Lung (tissue), 12 donors: ENCODE measurements around the gene HSBP1L1. TPM values are rescaled to one million over a fixed set of nuclear protein-coding genes. Genes with fewer than 3 reads are reported as not detected.

Experiments
- ATAC-seq: fragments of 200-7000 bp; cut with Tn5 transposase; one replicate; pipeline ENCODE4 v1.9.1; 2020; ENCODE audit warnings: moderate number of reproducible peaks; ENCODE audit not compliant: insufficient read depth, low FRiP score
- DNase-seq, 3 donors: peaks; one replicate each; pipeline ENCODE4 v3.0.0-alpha.2; 2013 to 2017
- H3K27ac ChIP-seq, 2 donors: one replicate each; pipeline ENCODE4 v1.5.1; 2013; ENCODE audit warnings: mild to moderate bottlenecking in 2 of 2, moderate library complexity in 2 of 2, control low read depth in 1 of 2, inconsistent platforms in 1 of 2, low read depth in 1 of 2, low read length in 1 of 2
- H3K27me3 ChIP-seq, 3 donors: one replicate each; pipeline ENCODE4 v1.5.1; 2013; ENCODE audit warnings: low read length in 2 of 3; ENCODE audit not compliant: control insufficient read depth in 3 of 3, insufficient read depth in 3 of 3
- H3K36me3 ChIP-seq, 4 donors: one replicate each; pipeline ENCODE4 v1.5.1; 2013; ENCODE audit warnings: low read length in 4 of 4, mild to moderate bottlenecking in 1 of 4, moderate library complexity in 1 of 4; ENCODE audit not compliant: control insufficient read depth in 4 of 4, insufficient read depth in 4 of 4
- H3K4me1 ChIP-seq, 5 donors: one replicate each; pipeline ENCODE4 v1.5.1; 2013; ENCODE audit warnings: low read length in 5 of 5, mild to moderate bottlenecking in 2 of 5, moderate library complexity in 1 of 5; ENCODE audit not compliant: control insufficient read depth in 5 of 5, insufficient read depth in 5 of 5
- H3K4me3 ChIP-seq: one replicate; pipeline ENCODE4 v1.5.1; 2013; ENCODE audit warnings: mild to moderate bottlenecking, control low read depth, moderate library complexity
- H3K9ac ChIP-seq, 2 donors: one replicate each; pipeline ENCODE4 v1.5.1; 2013; ENCODE audit warnings: low read length in 2 of 2, control low read depth in 1 of 2; ENCODE audit not compliant: insufficient read depth in 1 of 2
- H3K9me3 ChIP-seq, 4 donors: one replicate each; pipeline ENCODE4 v1.5.1; 2013; ENCODE audit warnings: low read length in 3 of 4, mild to moderate bottlenecking in 1 of 4, moderate library complexity in 1 of 4; ENCODE audit not compliant: control insufficient read depth in 4 of 4, insufficient read depth in 3 of 4
- CTCF ChIP-seq: IDR thresholded peaks from 2 replicates; pipeline ENCODE4 v1.5.1; 2012; ENCODE audit warnings: mild to moderate bottlenecking; ENCODE audit errors: control extremely low read depth, extremely low read depth
- WGBS, 2 donors: extraction: QIAGEN DNeasy Blood & Tissue Kit; methylation state at CpG; one replicate each; pipeline ENCODE4 v1.1.7; 2013; 5-methylcytosine and 5-hydroxymethylcytosine counted together
- polyA plus RNA-seq, 2 donors: library from polyadenylated mRNA; stranded (reverse); fragments of 200-250 nt; gene quantifications; one replicate each; pipeline ENCODE4 v1.2.1, GENCODE V29; 2013
- total RNA-seq, 2 donors: library from RNA; depleted of rRNA in 1 of 2; stranded (reverse); fragments of >200 nt in 1 of 2; gene quantifications; one replicate each; pipeline ENCODE4 v1.2.1, GENCODE V29; 2014 to 2021
- donor health status: control.
- donor health status: control.
- donor health status: Bipolar disorder and iron deficiency.
- donor health status: healthy.
- donor health status: DM: yes; HTN: yes; CAD: no.

The HSBP1L1 gene
- total and polyA plus RNA-seq, 4 donors, result 23.2 to 80.9 (median 34.3) TPM

- 97 to 99% methylated on average over 20 of the region's 20 CpGs for WGBS, 2 donors
- Histone ChIP-seq H3K4me3 (no peak overlapping the region), H3K9me3 (peaks cover 0 to 2% (median 0%) of the 10 kb centered on the region in 4 donors), H3K36me3 (peaks cover 0 to 54% (median 26%) of the 10 kb centered on the region in 4 donors), H3K9ac (no peak overlapping the region), H3K27me3 (no peaks in the 10 kb centered on the region), H3K4me1 (peaks cover 0 to 2% (median 0%) of the 10 kb centered on the region in 5 donors), H3K27ac (no peak overlapping the region)
- no peak for TF ChIP-seq CTCF
- ATAC-seq (no peak), DNase-seq (no peak)
Observed at GRCh38 chr18:79918615-79919011, 45.8 kb upstream of the HSBP1L1 start.

GRCh38 chr18:79919089-79919488, 45.4 kb upstream of the HSBP1L1 start:
- Histone ChIP-seq H3K36me3 (peaks cover 0 to 56% (median 26%) of the 10 kb centered on the region in 4 donors), H3K9me3 (peaks cover 0 to 2% (median 0%) of the 10 kb centered on the region in 4 donors), H3K9ac (no peak overlapping the region), H3K27ac (no peak overlapping the region), H3K27me3 (no peaks in the 10 kb centered on the region), H3K4me1 (peaks cover 0 to 5% (median 0%) of the 10 kb centered on the region in 5 donors), H3K4me3 (no peak overlapping the region)
- WGBS, 2 donors, result 98 to 99% methylated on average over 19 of the region's 19 CpGs
- ATAC-seq (no peak), DNase-seq (no peak)
- no peak for TF ChIP-seq CTCF

- H3K27ac ChIP-seq, result no peak overlapping the region
- peaks cover 0 to 35% (median 10%) of the 10 kb centered on the region in 4 donors for H3K36me3 ChIP-seq
- H3K9ac ChIP-seq, result no peak overlapping the region
- H3K27me3 ChIP-seq, result no peaks in the 10 kb centered on the region
- H3K4me1 ChIP-seq, result peaks cover 0 to 8% (median 0%) of the 10 kb centered on the region in 5 donors
- DNase-seq (peak in 1 of 3 donors; percentile 3), ATAC-seq (no peak)
- TF ChIP-seq CTCF, result no peak
- H3K4me3 ChIP-seq, result no peak overlapping the region
- WGBS, 2 donors, result 96% methylated on average over 24 of the region's 24 CpGs
- no peaks in the 10 kb centered on the region for H3K9me3 ChIP-seq
Observed at GRCh38 chr18:79921984-79922965, 42.2 kb upstream of the HSBP1L1 start.
